GM13977 (cell line): ENCODE data around the gene MEIS2.

ENCODE experiments used
- DNase-seq: peaks from one replicate; pipeline ENCODE4 v3.0.0; 2012; ENCODE audit warnings: low spot score
- CTCF ChIP-seq: IDR thresholded peaks from 2 replicates; pipeline ENCODE4 v1.5.1; 2012; ENCODE audit warnings: mild to moderate bottlenecking, control low read depth; ENCODE audit not compliant: insufficient read depth; ENCODE audit errors: extremely low read depth, missing control alignments
- in situ Hi-C: fragments of 300-500 bp; cut with MboI; formaldehyde crosslinking; loops from one replicate; pipeline ENCODE4 v1.12.0; 2022; ENCODE audit warnings: low sequenced_read_pairs, low pct_unique_long_range_greater_than_20kb, mixed read lengths, inconsistent platforms; ENCODE audit not compliant: unreplicated experiment

Gene MEIS2

GRCh38 chr15:37096558-37097143 lies 3.7 kb downstream of the MEIS2 start:
- in situ Hi-C loops: no loop called here
- no peak for DNase-seq
- no peak for TF ChIP-seq CTCF

GRCh38 chr15:37095770-37096557 lies 4.4 kb downstream of the MEIS2 start:
- no peak for TF ChIP-seq CTCF
- DNase-seq: no peak
- in situ Hi-C loops: no loop called here

- no peak for DNase-seq
- no peak for TF ChIP-seq CTCF
- in situ Hi-C loops: no loop called here
These were observed 5.2 kb downstream of the MEIS2 start for GRCh38 chr15:37094915-37095711.

- no peak for DNase-seq
- in situ Hi-C loops: no loop called here
- no peak for TF ChIP-seq CTCF
These were observed 5.9 kb downstream of the MEIS2 start for GRCh38 chr15:37094333-37094914.

- DNase-seq: no peak
- in situ Hi-C loops: no loop called here
- no peak for TF ChIP-seq CTCF
These were observed 6.6 kb downstream of the MEIS2 start for GRCh38 chr15:37093480-37094332.

- no peak for TF ChIP-seq CTCF
- no peak for DNase-seq
- in situ Hi-C loops: no loop called here
These were observed 9.7 kb downstream of the MEIS2 start for GRCh38 chr15:37090543-37091175.
